ENCODE data around the gene FBXO11. TPM values are rescaled to one million over a fixed set of nuclear protein-coding genes. Genes with fewer than 3 reads are reported as not detected.

Gene FBXO11
- total and polyA plus RNA-seq, 4 donors = 9.2 to 46.8 (median 19.7) TPM

- TF ChIP-seq ATF3 (IDR thresholded peaks at IDR 0.05) = no peak
Measured at GRCh38 chr2:47782381-47782670, 124.0 kb downstream of the FBXO11 start (continued).

GRCh38 chr2:47779426-47779790 is 126.9 kb downstream of the FBXO11 start:
- Histone ChIP-seq H3K9ac (ENCODE audit: low read depth in 1 of 2, low read length in 2 of 2) (no peak overlapping the region), H3K27me3 (ENCODE audit: control insufficient read depth in 4 of 4, insufficient read depth in 4 of 4, low read length in 3 of 4) (no peaks in the 10 kb centered on the region), H3K9me3 (ENCODE audit: control insufficient read depth in 4 of 4, low read length in 3 of 4) (no peaks in the 10 kb centered on the region), H3K27ac (ENCODE audit: low read depth in 1 of 2, low read length in 2 of 2) (no peak overlapping the region), H3K4me3 (ENCODE audit: low read depth in 1 of 3, low read length in 3 of 3) (no peak overlapping the region), H3K4me1 (ENCODE audit: control insufficient read depth in 4 of 4, insufficient read depth in 4 of 4, low read length in 3 of 4) (peaks cover 0 to 10% (median 3%) of the 10 kb centered on the region in 4 donors), H3K36me3 (ENCODE audit: control insufficient read depth in 4 of 4, insufficient read depth in 3 of 4, low read depth in 1 of 4, low read length in 3 of 4) (no peaks in the 10 kb centered on the region)
- WGBS = 89% methylated on average over 8 of the region's 8 CpGs
- TF ChIP-seq REST (IDR thresholded peaks at IDR 0.05) (no peak), TAF1 (conservative IDR thresholded peaks at IDR 0.05) (no peak), ATF3 (IDR thresholded peaks at IDR 0.05) (no peak), HNF4G (IDR thresholded peaks at IDR 0.05) (no peak)
- DNase-seq (ENCODE audit: low spot score) = no peak

GRCh38 chr2:47778698-47779425 is 127.4 kb downstream of the FBXO11 start:
- Histone ChIP-seq H3K9ac (ENCODE audit: low read depth in 1 of 2, low read length in 2 of 2) (no peak overlapping the region), H3K4me1 (ENCODE audit: control insufficient read depth in 4 of 4, insufficient read depth in 4 of 4, low read length in 3 of 4) (peaks cover 0 to 10% (median 1%) of the 10 kb centered on the region in 4 donors), H3K4me3 (ENCODE audit: low read depth in 1 of 3, low read length in 3 of 3) (no peak overlapping the region), H3K27me3 (ENCODE audit: control insufficient read depth in 4 of 4, insufficient read depth in 4 of 4, low read length in 3 of 4) (no peaks in the 10 kb centered on the region), H3K36me3 (ENCODE audit: control insufficient read depth in 4 of 4, insufficient read depth in 3 of 4, low read depth in 1 of 4, low read length in 3 of 4) (no peaks in the 10 kb centered on the region), H3K9me3 (ENCODE audit: control insufficient read depth in 4 of 4, low read length in 3 of 4) (no peaks in the 10 kb centered on the region), H3K27ac (ENCODE audit: low read depth in 1 of 2, low read length in 2 of 2) (no peak overlapping the region)
- no peak for TF ChIP-seq MAX (IDR thresholded peaks at IDR 0.05)
- TF ChIP-seq HNF4A (conservative IDR thresholded peaks at IDR 0.05) = no peak
- no peak for TF ChIP-seq FOXA1 (IDR thresholded peaks at IDR 0.05)
- no peak for TF ChIP-seq EGR1 (IDR thresholded peaks at IDR 0.05; ENCODE audit: low read depth in 2 of 2)
- no peak for TF ChIP-seq ZBTB33 (IDR thresholded peaks at IDR 0.05)
- TF ChIP-seq RAD21 (IDR thresholded peaks at IDR 0.05) = no peak
- no peak for TF ChIP-seq JUND (IDR thresholded peaks at IDR 0.05)
- TF ChIP-seq SP1 (IDR thresholded peaks at IDR 0.05) = no peak
- TF ChIP-seq GABPA (IDR thresholded peaks at IDR 0.05 in 1 of 2, conservative IDR thresholded peaks at IDR 0.05 in 1 of 2) = no peak
- no peak for TF ChIP-seq NR2F2 (IDR thresholded peaks at IDR 0.05)
- DNase-seq (ENCODE audit: low spot score) = no peak
- WGBS = 95% methylated on average over 8 of the region's 8 CpGs

All from liver (tissue), 9 donors.